ENCODE results near the gene CDC42BPA.
"Not testable (repeated sequence)": the region's sequence is repeated elsewhere in the genome, so short reads cannot be mapped to it uniquely, and the experiment has no call there.

The CDC42BPA gene

DNA sequence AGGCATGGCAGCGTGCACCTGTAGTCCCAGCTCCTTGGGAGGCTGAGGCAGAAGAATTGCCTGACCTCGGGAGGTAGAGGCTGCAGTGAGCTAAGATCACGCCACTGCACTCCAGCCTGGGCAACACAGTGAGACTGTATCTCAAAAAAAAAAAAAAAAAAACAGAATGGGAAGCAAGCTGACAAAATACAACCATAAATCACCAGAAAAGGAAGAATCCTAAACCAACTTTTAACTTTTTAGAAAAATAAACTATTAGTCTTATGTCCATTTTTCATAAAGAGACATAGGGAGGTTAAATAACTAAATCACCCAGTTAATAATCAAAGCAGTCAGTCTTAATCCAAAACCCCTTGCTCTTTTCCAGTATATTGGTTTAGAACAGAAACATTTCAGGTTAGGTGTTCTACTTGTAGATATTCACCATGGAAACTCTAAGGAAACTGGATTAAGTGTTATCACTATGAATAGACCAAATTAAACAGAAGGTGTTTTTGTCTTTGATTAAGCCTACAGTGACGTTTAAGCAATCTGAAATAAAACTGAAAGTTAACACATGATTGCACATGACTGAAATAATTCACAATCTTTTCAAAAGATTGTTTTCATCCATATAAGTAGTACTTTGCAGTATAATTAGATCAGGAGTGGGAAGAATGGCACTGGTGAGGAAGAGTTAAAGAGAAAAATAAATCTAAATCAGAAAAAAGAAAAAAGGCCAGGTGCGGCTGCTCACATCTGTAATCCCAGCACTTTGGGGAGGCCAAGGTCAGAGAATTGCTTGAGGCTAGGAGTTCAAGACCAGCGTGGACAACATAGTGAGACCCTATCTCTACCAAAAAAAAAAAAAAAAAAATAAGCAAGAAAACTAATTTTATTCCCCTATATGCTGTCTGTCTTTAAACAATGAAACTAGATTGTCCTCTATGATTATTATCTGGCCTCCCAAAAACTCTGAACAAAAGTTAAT lies 9.6 kb downstream of the CDC42BPA start:
- DNase-seq (ENCODE audit: low read depth in 2 of 2) = no peak

DNA sequence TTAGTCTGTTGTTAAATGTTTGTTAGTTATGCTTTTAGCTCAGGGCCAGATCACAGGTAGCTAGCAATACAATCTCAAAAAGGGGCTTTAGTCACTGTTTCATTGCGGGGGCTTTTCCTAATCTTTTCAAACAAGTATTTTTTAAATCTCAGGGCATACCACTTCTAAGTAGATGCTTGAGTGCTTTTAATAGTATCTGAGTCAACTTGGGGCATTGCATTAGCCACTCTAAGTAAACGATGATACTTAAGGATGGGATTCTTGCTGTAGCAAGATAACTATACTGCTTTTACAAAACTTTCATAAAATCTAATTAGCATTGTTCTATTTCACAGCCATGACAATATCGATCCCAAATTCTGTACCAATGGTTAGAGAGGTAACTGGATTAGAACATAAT lies 11.6 kb downstream of the CDC42BPA start:
- DNase-seq (ENCODE audit: low read depth in 2 of 2) = no peak

DNA sequence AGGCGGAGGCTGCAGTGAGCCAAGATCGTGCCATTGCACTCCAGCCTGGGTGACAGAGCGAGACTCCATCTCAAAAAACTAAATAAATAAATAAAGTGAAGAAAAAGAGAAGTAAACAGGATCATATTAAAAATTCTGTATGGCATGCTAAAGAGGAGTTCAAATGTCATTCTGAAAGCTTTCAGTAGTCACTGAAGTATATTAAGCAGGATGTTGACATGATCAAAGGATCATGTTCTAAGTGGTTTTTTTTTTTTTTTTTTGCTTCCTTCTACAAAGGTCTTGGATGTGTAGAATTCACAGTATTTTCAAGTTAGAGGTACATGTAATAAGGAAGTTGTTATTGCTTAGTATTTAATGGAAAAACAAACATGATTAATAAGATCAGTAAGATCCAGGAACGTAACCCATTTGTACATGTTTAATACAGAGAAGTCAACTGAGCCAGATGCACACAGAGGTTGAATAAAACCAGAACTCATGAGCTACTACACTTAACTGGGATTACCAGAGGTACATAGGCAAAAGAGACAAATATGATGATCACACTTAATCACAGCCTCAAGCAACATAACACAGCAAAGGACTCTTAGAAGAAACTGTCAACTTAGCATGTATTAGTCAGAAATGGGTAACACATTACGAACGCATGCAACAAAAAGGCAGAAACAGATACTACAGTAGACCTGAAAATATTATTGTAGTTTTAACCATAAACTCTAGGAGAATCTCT lies 12.2 kb downstream of the CDC42BPA start:
- no peak for DNase-seq (ENCODE audit: low read depth in 2 of 2)

DNA sequence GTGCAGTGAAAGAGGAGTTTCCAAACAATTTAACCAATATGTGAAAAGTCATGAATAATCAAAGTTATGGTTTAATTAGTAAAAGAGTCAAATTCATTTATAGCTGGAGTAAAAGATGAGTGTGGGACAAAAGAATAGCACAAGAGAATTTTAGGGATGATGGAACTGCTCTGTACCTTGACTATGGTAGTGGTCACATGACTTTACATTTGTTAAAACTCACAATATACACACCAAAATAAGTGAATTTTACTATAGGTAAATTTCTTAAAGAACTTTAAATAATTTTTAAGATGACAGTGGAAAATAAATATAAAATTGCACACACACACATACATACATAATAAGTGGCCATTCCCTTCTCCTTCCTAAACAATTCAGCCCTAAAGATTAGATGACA lies 13.6 kb downstream of the CDC42BPA start:
- DNase-seq (ENCODE audit: low read depth in 2 of 2) = no peak

DNA sequence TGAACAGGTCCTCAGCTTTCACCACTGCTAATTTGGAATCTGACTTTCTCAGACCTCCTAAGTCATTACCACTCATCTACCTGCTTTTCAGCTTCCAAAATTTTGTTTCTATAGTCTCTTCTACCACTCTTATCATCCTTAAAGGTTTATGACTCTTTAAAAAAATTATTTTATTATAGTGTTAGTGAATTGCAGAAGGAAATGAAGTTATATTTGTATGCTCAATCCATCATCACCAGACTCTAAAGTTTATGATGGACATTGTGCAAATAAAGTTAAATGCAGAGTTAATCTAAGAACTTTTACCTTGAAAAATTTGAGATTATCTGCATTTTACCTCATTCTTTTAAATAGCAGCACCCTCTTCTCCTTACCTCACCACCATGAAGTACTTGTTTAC lies 14.6 kb downstream of the CDC42BPA start:
- no peak for DNase-seq (ENCODE audit: low read depth in 2 of 2)

DNA sequence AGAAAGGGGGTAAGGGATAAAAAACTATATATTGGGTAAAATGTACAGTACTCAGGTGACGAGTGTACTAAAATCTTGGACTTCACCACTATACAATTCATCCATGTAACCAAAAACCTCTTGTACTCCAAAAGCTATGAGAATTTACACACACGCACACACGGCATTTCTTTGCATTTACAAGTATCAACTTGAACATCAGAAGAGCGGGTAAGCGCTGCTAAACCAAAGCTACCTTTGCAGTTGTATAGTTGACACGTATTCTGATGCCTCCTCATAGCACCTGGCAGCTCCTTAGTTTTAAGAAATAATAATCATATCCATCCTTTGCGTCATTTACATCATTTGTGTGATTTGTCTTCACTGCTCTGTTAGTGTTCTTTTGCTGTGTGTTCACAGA lies 17.6 kb downstream of the CDC42BPA start:
- no peak for DNase-seq (ENCODE audit: low read depth in 2 of 2)

DNA sequence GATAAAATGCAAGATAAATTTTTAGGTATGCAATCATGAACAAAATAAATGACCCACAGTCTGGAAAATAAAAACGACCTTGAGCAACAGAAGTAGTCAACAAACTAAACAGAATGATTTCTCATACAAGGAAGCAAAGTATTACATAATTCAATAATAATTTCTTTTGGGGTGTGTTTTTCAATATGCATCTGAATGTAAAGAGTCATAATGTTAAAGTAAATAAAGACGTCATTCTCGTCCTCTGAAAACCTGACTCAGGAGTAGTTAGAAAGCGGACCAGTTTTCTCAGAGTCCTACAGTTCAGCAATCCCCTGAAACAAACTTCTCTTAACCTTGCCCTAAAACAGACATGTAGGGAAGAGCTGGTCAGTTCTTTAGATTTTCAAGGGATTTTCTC lies 18.6 kb downstream of the CDC42BPA start:
- DNase-seq (ENCODE audit: low read depth in 2 of 2) = no peak

DNA sequence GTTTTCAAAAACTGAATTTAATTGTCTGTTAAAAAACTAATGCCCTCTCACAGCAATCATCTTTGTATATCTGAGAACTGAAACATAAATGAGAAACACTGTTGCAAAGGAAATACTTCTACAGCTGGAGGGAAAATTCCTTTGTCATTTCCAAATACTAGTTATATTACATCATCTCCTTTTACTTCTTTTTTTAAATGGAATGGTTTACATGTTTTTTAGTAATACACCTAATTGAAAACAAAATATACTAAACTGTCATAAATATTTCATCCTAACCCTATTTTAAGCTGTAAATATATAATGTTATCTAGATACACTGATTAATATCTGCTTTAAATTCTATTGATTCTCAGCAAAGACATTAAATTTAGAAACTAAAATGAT lies 19.1 kb downstream of the CDC42BPA start:
- DNase-seq (ENCODE audit: low read depth in 2 of 2) = no peak

DNA sequence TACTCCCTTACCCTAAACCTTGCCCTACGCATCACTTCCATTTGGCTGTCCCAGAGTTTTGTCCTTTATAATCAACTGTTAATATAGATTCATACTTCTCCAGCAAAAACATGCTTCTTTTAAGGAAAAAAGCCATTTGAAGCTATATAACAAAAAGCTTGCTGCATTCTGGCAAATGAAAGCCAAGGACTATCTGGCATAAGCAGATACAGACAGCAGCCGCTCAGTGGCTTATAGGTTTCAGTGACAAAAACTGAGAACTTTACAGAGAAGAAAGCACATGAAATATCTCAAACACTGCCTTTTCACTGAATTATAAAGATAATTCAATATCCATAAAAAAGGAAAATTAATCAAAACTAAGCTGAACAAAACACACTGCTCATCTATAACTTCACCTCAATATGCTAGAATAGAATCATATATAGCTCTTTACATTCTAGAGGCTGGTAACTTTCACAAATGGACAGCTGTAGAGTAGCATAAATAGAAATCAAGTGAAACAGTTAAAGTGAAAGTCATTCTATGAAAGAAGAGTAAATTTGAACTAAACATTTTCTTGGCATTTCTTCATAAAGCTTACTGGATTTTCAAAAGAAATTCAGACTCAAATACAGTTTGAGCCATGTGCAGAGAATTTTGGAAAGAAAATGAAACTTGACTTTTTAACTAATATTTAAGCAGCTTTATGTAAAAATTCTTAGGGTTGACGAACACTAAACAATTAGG lies 19.6 kb downstream of the CDC42BPA start:
- DNase-seq (ENCODE audit: low read depth in 2 of 2) = no peak

DNA sequence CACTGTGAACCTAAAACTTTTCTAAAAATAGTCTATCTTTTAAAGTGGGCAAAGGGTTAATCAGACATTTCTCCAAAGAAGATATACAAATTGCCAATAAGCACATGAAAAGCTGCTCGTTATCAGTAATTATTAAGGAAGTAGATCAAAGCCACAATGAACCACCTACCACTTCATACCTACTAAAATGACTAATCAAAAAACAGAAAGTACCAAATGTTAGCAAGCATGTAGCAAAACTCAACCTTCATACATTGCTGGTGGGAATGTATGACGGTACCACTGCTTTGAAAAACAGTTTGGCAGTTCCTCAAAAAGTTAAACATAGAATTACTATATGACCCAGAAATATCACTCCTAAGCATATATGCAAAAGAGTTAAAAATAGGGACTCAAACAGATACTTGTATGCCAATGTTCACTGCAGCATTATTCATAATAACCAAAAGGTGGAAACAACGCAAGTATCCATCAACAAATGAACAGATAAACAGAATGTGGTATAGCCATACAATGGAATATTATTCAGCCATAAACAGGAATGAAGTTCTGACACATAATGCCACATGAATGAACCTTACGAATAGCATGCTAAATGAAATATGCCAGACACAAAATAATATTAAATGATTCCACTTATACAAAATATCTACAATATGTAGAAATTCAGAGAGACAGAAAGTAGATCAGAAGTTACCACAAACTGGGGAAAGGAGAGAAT lies 21.1 kb downstream of the CDC42BPA start:
- DNase-seq (ENCODE audit: low read depth in 2 of 2) = no peak

DNA sequence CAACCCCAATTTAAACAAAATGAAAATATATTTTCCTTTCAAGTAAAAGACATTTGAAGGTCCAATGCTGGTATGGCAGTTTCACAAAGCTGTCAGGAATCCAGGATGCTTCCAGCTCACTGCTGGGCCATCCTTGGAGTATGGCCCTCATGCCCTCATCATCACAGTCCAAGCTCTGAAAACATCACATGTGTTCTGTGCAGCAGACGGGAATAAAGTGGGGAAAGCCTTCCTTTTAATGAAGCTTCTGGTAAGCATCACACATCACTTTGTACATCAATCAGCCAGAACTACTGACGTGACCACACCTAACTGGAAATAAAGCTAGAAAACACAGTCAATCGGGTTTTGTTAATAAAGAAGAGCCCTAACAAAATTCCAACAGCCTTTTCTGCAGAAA lies 22.7 kb downstream of the CDC42BPA start:
- DNase-seq (ENCODE audit: low read depth in 2 of 2) = no peak

DNA sequence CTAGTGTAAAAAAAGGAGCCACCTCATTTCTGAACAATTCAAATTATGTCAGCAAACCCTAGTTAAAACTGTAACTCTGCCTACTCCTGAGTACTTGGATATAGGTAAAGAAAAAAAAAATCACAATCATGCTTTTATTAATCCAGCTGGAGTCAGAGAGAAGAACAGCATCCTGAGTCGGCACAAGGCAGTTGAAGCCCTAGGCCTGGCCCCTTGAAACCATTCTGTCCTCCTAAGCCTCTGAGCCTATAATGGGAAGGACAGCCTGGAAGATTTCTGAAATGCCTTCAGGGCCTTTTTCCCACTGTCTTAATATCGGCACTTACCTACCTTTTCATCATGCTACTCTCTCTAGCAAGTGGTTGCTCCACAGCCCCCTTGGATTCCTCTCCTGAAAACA lies 32.5 kb downstream of the CDC42BPA start:
- DNase-seq (ENCODE audit: low read depth in 2 of 2) = no peak

DNA sequence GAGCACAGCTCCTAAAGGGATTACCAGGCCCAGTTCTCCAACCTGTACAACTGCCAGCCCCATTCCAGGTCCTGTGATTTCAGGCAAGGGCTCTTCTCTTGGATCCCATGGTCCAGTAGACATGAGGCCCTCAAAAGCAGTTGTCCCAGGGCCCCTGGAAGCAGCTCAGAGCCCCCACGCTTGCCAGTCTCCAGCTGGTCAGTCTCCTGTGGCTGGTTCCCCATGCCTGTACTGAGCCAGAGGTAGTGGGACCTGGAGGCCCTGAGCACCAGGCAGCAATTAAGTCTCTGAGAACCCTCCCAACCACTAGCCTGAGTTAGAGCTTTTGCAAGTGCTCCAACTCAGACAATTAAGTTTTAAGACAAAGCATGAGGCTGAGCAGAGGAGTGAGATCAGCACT lies 36.9 kb downstream of the CDC42BPA start:
- no peak for DNase-seq (ENCODE audit: low read depth in 2 of 2)

DNA sequence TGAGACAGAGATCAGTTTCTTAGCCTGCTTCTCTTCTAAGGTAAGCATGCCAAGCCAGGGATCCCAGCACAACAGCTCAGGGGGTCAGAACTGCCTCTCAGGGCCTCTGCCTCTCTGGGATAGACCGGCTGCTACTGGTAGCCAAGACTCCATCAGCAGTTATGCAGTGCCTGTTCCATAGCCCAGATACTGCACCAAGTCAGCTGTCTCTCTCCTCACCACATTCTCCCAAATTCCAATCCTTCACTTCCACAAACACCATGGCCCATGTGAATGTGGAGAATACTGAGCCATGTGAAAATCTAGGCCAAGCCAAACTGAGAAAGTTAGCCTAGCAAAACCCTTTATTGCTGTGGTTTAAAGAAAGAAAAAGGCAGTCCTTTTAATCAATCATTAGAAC lies 37.5 kb downstream of the CDC42BPA start:
- no peak for DNase-seq (ENCODE audit: low read depth in 2 of 2)

DNA sequence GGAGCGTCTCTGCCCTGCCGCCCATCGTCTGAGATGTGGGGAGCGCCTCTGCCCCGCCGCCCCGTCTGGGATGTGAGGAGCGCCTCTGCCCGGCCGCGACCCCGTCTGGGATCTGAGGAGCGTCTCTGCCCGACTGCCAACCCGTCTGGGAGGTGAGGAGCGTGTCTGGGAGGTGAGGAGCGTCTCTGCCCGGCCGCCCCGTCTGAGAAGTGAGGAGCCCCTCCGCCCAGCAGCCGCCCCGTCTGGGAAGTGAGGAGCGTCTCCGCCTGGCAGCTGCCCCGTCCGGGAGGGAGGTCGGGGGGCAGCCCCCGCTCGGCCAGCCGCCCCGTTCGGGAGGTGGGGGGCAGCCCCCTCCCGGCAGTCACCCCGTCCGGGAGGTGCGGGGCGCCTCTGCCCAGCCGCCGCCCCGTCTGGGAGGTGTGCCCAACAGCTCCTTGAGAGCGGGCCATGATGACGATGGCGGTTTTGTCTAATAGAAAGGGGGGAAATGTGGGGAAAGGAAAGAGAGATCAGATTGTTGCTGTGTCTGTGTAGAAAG lies 42.1 kb downstream of the CDC42BPA start:
- not testable (repeated sequence) for DNase-seq (ENCODE audit: low read depth in 2 of 2)

DNA sequence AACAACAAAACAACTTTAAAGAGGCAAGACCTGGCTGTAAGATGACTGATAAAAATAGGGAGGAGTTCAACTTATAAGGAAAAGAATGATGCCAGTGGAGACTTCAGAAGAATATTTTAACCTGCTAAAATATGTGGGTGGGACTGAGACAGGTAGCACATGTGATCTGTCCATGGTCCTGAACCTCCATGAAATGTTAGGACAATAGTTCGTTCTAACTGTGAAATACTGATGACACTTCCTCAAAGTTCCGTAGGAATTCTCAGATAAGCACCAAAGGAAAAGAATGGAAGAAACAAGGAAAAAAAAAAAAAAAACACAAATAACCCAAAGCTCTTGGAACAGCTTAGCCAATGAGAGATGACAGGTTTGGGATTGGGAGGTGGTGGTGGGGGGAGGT lies 44.7 kb downstream of the CDC42BPA start:
- DNase-seq (ENCODE audit: low read depth in 2 of 2) = no peak

DNA sequence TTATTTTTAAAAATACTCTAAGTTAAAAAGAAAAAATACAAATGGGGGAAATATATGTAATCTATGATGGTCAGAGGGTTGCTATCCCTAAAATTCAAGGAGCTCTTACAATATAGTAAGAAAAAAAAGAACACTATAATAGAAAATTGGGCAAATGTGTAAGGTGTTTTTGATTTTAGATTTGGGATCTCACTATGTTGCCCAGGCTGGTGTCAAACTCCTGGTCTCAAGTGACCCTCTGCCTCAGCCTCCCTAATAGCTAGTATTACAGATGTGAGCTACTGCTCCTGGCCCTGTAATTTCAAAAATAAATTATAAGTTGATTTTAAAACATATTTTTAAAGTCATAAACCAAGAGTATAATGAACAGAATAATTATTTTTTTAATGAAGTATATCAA lies 45.9 kb downstream of the CDC42BPA start:
- no peak for DNase-seq (ENCODE audit: low read depth in 2 of 2)

DNA sequence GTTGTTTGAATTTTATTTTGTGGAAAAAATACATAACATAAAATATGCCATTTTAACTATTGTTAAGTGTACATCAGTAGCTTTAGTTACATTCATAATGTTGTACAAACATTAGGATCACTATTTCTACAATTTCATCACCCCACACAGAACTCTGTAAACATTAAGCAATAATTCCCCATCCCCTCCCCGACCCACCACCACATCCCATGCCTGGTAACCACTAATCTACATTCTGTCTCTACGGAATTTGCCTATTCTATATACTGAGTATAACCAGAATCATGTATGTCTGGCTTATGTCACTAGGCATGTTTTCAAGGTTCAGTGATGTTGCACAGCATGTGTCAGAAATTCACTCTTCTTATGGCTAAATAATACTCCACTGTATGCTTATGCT lies 47.7 kb downstream of the CDC42BPA start:
- no peak for DNase-seq (ENCODE audit: low read depth in 2 of 2)

DNA sequence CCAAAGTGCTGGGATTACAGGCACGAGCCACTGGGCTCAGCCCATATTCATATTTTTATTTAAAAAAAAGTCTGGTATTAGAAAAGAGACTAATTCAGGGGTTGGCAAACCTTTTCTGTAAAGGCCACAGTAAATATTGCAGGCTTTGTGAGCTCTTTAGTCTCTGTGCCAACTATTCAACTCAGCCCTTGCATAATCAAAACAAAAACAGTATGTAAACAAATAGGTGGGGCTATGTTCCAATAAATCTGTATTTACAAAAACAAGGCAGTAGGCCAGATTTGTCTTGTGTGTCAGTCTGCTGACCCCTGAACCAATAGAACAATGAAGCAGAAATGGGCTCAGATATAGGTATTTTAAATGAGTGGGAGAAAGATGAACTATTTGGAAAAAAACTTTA lies 49.3 kb downstream of the CDC42BPA start:
- DNase-seq (ENCODE audit: low read depth in 2 of 2) = no peak

DNA sequence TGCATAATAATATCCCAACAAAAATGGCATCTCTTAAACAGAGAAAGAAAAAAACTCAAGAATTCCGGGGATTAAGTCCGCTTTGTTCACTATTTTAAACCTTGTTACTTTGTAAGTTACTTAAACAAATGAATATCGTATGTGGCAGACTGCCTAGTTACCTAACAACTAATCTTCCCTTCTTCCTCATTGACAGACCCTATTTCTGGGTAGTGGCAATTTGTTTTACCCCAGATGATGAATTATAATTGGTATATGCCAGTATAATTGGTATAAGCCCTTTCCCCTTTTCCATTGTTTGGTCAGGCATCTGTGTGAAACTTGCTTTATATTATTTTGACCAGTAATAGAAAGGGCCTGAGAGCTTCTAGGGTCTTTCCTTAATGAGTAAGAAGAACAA lies 52.4 kb downstream of the CDC42BPA start:
- no peak for DNase-seq (ENCODE audit: low read depth in 2 of 2)

DNA sequence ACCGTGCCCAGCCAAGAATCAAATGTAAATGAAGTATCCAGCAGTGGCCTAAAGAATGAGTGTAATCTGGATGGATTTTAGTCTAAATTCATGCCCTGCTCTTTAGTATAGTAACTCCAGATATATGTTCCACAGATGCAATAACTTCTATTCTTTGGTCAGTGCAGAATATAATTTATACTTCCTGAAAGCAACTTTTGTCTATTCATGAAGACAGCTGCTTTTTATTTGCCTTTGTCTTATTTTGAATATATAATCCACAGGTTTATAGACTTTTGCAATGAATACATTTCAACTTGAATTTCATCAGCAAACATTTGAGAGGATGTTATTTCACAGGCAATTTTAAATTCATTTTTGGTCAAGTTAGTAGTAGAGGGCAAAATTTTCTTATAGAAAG lies 54.4 kb downstream of the CDC42BPA start:
- DNase-seq (ENCODE audit: low read depth in 2 of 2) = no peak

DNA sequence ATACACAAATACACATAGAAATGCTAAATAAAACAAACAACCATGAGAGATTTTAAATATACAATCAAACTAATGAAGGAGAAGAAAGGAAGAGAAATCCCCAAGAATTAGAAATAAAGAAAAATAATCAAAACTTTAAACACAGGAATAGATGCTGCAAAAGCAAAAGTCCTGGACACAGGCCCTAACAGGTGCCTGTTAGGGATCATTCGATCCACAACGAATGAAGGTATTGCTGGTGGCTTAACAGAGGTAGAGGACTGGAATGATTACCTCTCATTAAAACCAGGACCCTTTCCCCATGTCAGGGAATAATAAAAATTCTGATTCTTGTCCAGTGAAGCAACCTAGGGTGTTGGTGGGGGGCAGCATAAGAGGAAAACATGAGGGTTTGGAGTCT lies 56.8 kb downstream of the CDC42BPA start:
- no peak for DNase-seq (ENCODE audit: low read depth in 2 of 2)

Measured in activated CD4-positive, alpha-beta T cell treated with anti-CD3 and anti-CD28 coated beads for 24 hours (primary cell).